Small intestine (tissue), 7 donors: ENCODE data around the gene GOLGA1. TPM values are rescaled to one million over a fixed set of nuclear protein-coding genes. Genes with fewer than 3 reads are reported as not detected.

Experiments
- DNase-seq, 2 donors: peaks; one replicate each; pipeline versions ENCODE4 v3.0.0 to v3.0.0-alpha.2; 2013
- FAIRE-seq: peaks from 2 replicates; lab custom pipeline; 2012; peaks lifted over from hg19 to GRCh38; lab: Jason Lieb, UNC
- H3K27ac ChIP-seq, 3 donors: one replicate each; pipeline ENCODE4 v1.5.1; 2013; ENCODE audit warnings: low read length in 2 of 3, mild to moderate bottlenecking in 2 of 3, control low read depth in 1 of 3, inconsistent platforms in 1 of 3, low read depth in 1 of 3, moderate library complexity in 1 of 3
- H3K27me3 ChIP-seq, 3 donors: one replicate each; pipeline ENCODE4 v1.6.1; 2013; ENCODE audit warnings: low read length in 3 of 3, inconsistent platforms in 1 of 3; ENCODE audit not compliant: control insufficient read depth in 3 of 3, insufficient read depth in 3 of 3
- H3K36me3 ChIP-seq, 3 donors: one replicate each; pipeline ENCODE4 v1.6.1; 2013; ENCODE audit warnings: low read length in 3 of 3, inconsistent platforms in 1 of 3, low read depth in 1 of 3, mild to moderate bottlenecking in 1 of 3, moderate library complexity in 1 of 3; ENCODE audit not compliant: control insufficient read depth in 3 of 3, insufficient read depth in 2 of 3
- H3K4me1 ChIP-seq, 3 donors: one replicate each; pipeline ENCODE4 v1.6.1; 2013; ENCODE audit warnings: low read length in 2 of 3, inconsistent platforms in 1 of 3, low read depth in 1 of 3, mild to moderate bottlenecking in 1 of 3, moderate library complexity in 1 of 3; ENCODE audit not compliant: control insufficient read depth in 3 of 3, insufficient read depth in 2 of 3
- H3K4me3 ChIP-seq, 3 donors: one replicate each; pipeline ENCODE4 v1.5.1; 2013; ENCODE audit warnings: low read length in 3 of 3, control low read depth in 1 of 3, inconsistent platforms in 1 of 3, low read depth in 1 of 3, mild to moderate bottlenecking in 1 of 3, moderate library complexity in 1 of 3
- H3K9me3 ChIP-seq, 2 donors: one replicate each; pipeline ENCODE4 v1.6.1; 2013; ENCODE audit warnings: low read depth in 1 of 2, low read length in 1 of 2; ENCODE audit not compliant: control insufficient read depth in 2 of 2, insufficient read depth in 1 of 2
- WGBS, 3 donors: extraction: QIAGEN DNeasy Blood & Tissue Kit; methylation state at CpG; one replicate each; pipeline ENCODE4 v1.1.7; 2013; 5-methylcytosine and 5-hydroxymethylcytosine counted together
- polyA plus RNA-seq, 4 donors: library from polyadenylated mRNA; stranded (reverse) in 3 of 4; unstranded in 1 of 4; fragments of 200-250 nt in 3 of 4; fragments of 120-200 nt in 1 of 4; gene quantifications; one replicate each; pipeline versions ENCODE4 v1.2.1 to v1.2.3, GENCODE V29; 2013
- donor health status: healthy with polysubstance abuse.
- donor health status: control.
- donor health status: control.
- donor health status: Bipolar disorder and iron deficiency.
- donor health status: healthy.

Gene GOLGA1
- polyA plus RNA-seq, 4 donors = 9.1 to 18.8 (median 14.5) TPM

- Histone ChIP-seq H3K27ac (no peak overlapping the region), H3K36me3 (peaks cover 12 to 90% (median 21%) of the 10 kb centered on the region in 3 donors), H3K9me3 (no peaks in the 10 kb centered on the region), H3K27me3 (no peaks in the 10 kb centered on the region), H3K4me3 (no peak overlapping the region), H3K4me1 (no peaks in the 10 kb centered on the region)
- FAIRE-seq = no peak
- WGBS, 3 donors = 86 to 87% (median 87%) methylated on average over 14 of the region's 14 CpGs
- DNase-seq = no peak
Measured at GRCh38 chr9:124877021-124877782, 63.7 kb downstream of the GOLGA1 start.

DNA sequence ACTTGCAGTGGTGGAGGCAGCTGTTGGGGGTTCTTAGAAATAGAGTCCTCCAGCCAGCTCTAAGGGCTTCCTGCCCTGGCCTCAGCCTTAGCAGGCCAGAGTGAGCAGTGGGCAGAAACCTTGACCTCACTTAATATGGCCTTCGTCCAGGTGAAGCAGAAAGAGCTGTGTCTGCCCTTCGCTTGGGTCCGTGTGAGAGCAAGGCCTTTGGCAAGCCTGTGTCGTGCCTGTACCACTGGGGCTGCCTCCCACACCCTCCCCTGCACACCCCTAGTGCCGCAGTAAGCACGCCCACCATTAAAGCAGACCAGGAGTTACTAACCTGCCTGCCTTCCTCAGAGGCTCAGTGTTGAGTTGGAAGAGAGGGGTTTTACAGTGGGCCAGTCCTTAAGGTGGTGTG, 65.4 kb downstream of the GOLGA1 start:
- H3K4me1 ChIP-seq = peaks cover 0 to 14% (median 11%) of the 10 kb centered on the region in 3 donors
- no peak overlapping the region for H3K27ac ChIP-seq
- no peaks in the 10 kb centered on the region for H3K9me3 ChIP-seq
- FAIRE-seq (no peak), DNase-seq (no peak)
- H3K4me3 ChIP-seq = no peak overlapping the region
- WGBS, 3 donors = 92 to 94% (median 94%) methylated on average over 4 to 6 of the region's 6 CpGs
- no peaks in the 10 kb centered on the region for H3K27me3 ChIP-seq
- H3K36me3 ChIP-seq = peaks cover 11 to 89% (median 14%) of the 10 kb centered on the region in 3 donors

- no peak for FAIRE-seq
- H3K27ac ChIP-seq = no peak overlapping the region
- WGBS, 3 donors = 85 to 87% (median 87%) methylated on average over 14 of the region's 14 CpGs
- DNase-seq = no peak
- no peaks in the 10 kb centered on the region for H3K9me3 ChIP-seq
- no peak overlapping the region for H3K4me3 ChIP-seq
- peaks cover 9 to 76% (median 14%) of the 10 kb centered on the region in 3 donors for H3K36me3 ChIP-seq
- no peaks in the 10 kb centered on the region for H3K27me3 ChIP-seq
- peaks cover 0 to 17% (median 11%) of the 10 kb centered on the region in 3 donors for H3K4me1 ChIP-seq
Measured at GRCh38 chr9:124873664-124874063, 67.2 kb downstream of the GOLGA1 start.

DNA sequence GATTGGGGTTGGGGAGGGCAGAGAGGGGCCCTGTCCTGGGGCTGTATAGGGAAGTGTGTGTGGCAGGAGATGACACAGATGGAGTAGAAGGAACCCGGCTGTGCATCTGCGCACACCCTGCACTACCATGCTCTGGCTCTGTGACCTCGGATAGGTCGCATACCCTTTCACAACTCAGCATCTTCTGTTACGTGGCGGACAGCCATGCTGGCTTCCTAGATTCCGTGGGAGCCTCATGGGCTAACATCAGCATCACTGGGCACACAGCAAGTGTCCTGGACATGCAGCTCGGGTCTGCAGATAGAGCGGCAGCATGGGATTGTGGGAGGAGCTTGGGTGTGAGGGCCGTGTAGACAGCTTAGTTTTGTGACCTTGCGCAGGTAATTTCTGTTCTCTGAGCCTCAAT, 69.7 kb downstream of the GOLGA1 start:
- Histone ChIP-seq H3K27ac (peak overlapping the region in 2 of 3 donors; percentile 34 to 95), H3K36me3 (peaks cover 7 to 55% (median 14%) of the 10 kb centered on the region in 3 donors), H3K4me3 (peak overlapping the region in 1 of 3 donors; percentile 97), H3K4me1 (peaks cover 0 to 22% (median 11%) of the 10 kb centered on the region in 3 donors), H3K27me3 (no peaks in the 10 kb centered on the region), H3K9me3 (no peaks in the 10 kb centered on the region)
- no peak for DNase-seq
- 72 to 76% (median 73%) methylated on average over 11 of the region's 11 CpGs for WGBS, 3 donors
- FAIRE-seq = no peak

DNA sequence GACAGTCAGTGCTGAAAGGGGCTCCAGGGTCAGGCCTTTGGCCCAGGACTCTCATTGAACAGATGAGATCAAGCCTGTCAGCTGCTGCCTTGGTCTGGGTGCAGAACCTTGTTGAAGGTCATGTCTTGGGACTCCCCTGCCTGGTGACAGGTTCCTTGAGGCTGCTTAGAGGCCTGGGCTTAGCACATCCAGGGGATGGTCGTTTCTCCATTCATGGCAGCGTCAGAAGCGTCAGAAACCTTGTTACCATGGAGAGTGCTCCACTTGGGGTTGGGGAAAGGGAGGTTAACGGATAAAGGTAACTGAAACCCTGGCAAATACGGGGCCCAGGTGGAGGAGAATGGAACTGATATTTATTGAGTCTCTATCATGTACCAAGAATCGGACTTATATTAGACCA, 70.2 kb downstream of the GOLGA1 start:
- peaks cover 0 to 22% (median 11%) of the 10 kb centered on the region in 3 donors for H3K4me1 ChIP-seq
- 35 to 48% (median 45%) methylated on average over 6 of the region's 6 CpGs for WGBS, 3 donors
- peak overlapping the region in 2 of 3 donors; percentile 96 to 97 for H3K4me3 ChIP-seq
- no peaks in the 10 kb centered on the region for H3K27me3 ChIP-seq
- no peak for DNase-seq
- peaks cover 7 to 50% (median 10%) of the 10 kb centered on the region in 3 donors for H3K36me3 ChIP-seq
- H3K9me3 ChIP-seq = no peaks in the 10 kb centered on the region
- H3K27ac ChIP-seq = peak overlapping the region; percentile 34 to 95 (median 51)
- no peak for FAIRE-seq

- Histone ChIP-seq H3K9me3 (no peaks in the 10 kb centered on the region), H3K27ac (peak overlapping the region; percentile 51 to 98 (median 95)), H3K4me1 (peaks cover 0 to 22% (median 11%) of the 10 kb centered on the region in 3 donors), H3K27me3 (no peaks in the 10 kb centered on the region), H3K4me3 (peak overlapping the region; percentile 92 to 97 (median 96)), H3K36me3 (peaks cover 4 to 44% (median 5%) of the 10 kb centered on the region in 3 donors)
- DNase-seq (peak; percentile 63 to 84), FAIRE-seq (no peak)
- WGBS, 3 donors = 1 to 5% (median 2%) methylated on average over 12 of the region's 12 CpGs
Measured at GRCh38 chr9:124869986-124870560, 70.8 kb downstream of the GOLGA1 start.

- Histone ChIP-seq H3K4me1 (peaks cover 0 to 22% (median 11%) of the 10 kb centered on the region in 3 donors), H3K36me3 (peaks cover 0 to 38% (median 2%) of the 10 kb centered on the region in 3 donors), H3K9me3 (no peaks in the 10 kb centered on the region), H3K4me3 (peak overlapping the region; percentile 92 to 97 (median 96)), H3K27me3 (no peaks in the 10 kb centered on the region), H3K27ac (peak overlapping the region; percentile 51 to 98 (median 95))
- FAIRE-seq (no peak), DNase-seq (peak; percentile 44 to 73)
- 0 to 1% (median 0%) methylated on average over 35 to 41 of the region's 41 CpGs for WGBS, 3 donors
Measured at GRCh38 chr9:124869466-124869985, 71.4 kb downstream of the GOLGA1 start.
